Omental fat pad (tissue), 4 donors: ENCODE measurements around the gene BCAS2. TPM values are rescaled to one million over a fixed set of nuclear protein-coding genes. Genes with fewer than 3 reads are reported as not detected.

ENCODE experiments used
- ATAC-seq: fragments of 150-250 bp; one replicate; pipeline ENCODE4 v1.9.1; 2016; ENCODE audit warnings: mild to moderate bottlenecking, moderate library complexity; ENCODE audit not compliant: low FRiP score
- DNase-seq: peaks from one replicate; pipeline ENCODE4 v3.0.0-alpha.2; 2019; ENCODE audit warnings: low spot score
- total RNA-seq, 4 donors: library from RNA; depleted of rRNA; stranded (reverse); fragments of >200 nt; gene quantifications; one replicate each; pipeline ENCODE4 v1.1.0, GENCODE V29; 2016
- TF ChIP-seq, protein P1 (sequence below), 3 donors: fragments of 450-650 bp; IDR thresholded peaks; one replicate each; pipeline ENCODE4 v1.5.1; 2016 to 2017; ENCODE audit warnings: antibody characterized with exemption in 3 of 3, mild to moderate bottlenecking in 3 of 3, moderate library complexity in 2 of 3

Gene BCAS2
- 10 to 100 TPM; 32.3 to 54.3 (median 35.6) TPM for total RNA-seq

DNA sequence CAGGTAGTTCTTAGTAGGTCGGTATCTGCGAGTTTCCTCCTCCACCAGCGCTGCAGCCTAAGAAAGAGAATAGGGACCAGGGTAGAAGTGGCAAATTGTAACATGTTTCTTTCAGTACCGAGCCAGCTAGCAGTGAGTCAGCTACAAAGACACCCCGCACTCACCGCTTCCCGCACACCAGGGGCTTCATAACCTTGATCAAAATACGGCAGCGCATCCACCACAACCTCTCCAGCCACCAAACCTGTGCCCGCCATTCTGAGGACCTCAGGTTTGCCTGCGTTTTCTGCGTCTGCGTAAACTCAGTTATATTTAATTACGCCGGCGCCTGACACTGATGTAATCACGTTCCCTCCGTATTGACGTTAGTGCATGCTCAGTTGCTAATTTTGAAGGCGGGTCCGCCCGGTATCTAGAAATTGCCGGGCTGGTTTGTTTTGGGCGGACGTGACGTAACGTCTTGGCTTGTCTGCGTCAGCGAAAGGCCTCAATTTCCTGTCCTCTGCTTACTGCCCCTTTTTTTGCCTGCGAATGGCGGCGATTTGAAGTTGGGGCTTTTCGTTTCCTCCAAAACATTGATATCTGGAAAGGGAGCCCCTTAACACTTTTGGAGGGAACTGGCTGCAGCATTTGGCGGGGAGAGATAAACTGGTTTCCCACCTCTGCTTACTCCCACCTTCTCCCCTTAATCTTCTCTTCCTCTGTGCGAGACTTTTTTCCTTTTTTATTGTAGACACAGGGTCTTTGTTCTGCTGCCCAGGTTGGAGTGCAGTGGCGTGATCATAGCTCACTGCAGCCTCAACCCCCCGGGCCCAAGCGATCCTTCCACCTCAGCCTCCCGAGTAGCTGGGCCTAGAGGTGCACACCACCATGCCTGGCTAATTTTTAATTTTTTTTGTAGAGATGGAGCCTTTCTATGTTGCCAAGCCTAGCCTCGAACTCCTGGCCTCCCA is at the start of gene BCAS2:
BCAS2 (minus strand) TSS at position 281 of the 953 bp plus-strand sequence; CDS start at position 257, 24 bp downstream.
- DNase-seq (peak; percentile 90), ATAC-seq (peak; percentile 98)
- TF ChIP-seq, protein P1, sequence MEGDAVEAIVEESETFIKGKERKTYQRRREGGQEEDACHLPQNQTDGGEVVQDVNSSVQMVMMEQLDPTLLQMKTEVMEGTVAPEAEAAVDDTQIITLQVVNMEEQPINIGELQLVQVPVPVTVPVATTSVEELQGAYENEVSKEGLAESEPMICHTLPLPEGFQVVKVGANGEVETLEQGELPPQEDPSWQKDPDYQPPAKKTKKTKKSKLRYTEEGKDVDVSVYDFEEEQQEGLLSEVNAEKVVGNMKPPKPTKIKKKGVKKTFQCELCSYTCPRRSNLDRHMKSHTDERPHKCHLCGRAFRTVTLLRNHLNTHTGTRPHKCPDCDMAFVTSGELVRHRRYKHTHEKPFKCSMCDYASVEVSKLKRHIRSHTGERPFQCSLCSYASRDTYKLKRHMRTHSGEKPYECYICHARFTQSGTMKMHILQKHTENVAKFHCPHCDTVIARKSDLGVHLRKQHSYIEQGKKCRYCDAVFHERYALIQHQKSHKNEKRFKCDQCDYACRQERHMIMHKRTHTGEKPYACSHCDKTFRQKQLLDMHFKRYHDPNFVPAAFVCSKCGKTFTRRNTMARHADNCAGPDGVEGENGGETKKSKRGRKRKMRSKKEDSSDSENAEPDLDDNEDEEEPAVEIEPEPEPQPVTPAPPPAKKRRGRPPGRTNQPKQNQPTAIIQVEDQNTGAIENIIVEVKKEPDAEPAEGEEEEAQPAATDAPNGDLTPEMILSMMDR (IDR thresholded peaks at IDR 0.05), result no peak

DNA sequence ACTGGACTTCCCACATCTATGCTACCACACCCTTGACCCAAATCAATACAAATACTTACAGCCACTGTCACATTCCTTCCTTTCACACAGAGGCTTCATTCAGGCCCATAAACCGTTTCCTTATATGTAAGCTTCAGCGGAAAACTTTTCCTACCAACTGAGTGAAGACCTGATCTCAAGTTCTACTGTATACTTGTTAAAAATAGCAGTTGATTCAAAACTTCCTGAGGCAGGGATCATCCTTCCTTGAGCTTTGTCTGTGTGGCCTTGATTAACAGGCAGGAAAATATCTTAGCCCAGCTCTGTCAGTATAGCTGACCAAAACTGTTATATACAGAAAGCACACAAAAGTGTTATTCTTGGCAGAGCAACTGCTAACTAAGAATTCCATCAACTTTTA is 45.7 kb upstream of the BCAS2 start:
- no peak for DNase-seq
- TF ChIP-seq, protein P1 (IDR thresholded peaks at IDR 0.05), result no peak

DNA sequence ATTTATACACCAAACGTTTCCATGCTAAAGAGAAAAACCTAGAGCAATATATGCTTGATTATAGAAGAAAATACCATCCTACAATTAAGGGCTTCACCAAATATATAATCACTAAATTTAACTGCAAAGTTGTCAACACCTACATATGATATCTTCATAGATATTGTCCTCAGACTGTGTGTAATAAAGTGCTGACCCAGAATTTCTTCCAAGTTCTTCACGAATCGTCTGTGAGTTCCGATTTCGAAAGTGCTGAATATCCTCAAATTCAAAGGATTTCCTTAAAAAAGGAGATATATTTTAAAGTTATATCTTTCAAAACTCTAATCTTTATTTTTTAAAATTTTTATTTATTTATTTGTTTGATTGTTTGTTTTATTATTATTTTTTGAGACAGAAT is 41.9 kb upstream of the BCAS2 start:
- DNase-seq (no peak), ATAC-seq (no peak)
- TF ChIP-seq, protein P1 (IDR thresholded peaks at IDR 0.05), result no peak

More for the DNA sequence above, 45.7 kb upstream of the BCAS2 start:
- ATAC-seq, result no peak

DNA sequence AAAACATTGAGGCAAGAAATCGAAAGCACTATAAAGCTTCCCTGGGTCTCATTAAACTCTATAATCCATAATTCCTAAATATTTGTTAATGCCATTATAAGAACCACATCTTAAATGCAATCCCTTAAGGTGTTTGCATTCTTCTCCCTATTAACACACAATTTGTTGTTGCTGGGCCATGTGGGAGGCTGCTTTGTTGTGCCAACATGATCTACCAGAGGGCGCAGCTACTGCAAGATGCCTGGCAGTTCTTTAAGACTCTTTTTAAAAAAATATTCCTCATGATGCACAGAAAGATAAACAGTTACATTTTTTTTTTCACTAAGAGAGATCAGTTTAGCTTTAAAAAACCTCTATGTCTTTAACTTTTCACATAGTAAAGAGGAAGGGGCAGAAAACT is 39.0 kb upstream of the BCAS2 start:
- ATAC-seq, result no peak
- no peak for DNase-seq
- TF ChIP-seq, protein P1 (IDR thresholded peaks at IDR 0.05), result no peak

DNA sequence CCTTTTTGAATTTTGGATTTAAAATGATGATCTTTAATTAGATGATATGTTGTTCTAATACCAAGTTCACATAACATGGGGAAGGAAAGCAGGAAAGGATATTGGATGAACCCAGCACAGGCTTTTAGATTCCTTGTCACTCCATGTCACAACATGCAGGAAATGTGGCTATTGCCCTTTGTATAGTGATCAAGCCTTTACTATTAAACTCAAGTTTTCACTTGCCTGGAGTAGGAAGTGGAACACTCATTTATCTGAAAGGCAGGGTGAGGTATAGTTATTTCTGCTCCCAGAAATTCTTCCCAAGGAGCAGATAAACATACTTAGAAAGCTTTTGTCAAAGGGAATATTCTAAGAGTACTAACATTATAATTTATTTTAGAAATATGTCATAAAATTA is 37.2 kb upstream of the BCAS2 start:
- TF ChIP-seq, protein P1 (IDR thresholded peaks at IDR 0.05), result no peak
- DNase-seq (no peak), ATAC-seq (no peak)

DNA sequence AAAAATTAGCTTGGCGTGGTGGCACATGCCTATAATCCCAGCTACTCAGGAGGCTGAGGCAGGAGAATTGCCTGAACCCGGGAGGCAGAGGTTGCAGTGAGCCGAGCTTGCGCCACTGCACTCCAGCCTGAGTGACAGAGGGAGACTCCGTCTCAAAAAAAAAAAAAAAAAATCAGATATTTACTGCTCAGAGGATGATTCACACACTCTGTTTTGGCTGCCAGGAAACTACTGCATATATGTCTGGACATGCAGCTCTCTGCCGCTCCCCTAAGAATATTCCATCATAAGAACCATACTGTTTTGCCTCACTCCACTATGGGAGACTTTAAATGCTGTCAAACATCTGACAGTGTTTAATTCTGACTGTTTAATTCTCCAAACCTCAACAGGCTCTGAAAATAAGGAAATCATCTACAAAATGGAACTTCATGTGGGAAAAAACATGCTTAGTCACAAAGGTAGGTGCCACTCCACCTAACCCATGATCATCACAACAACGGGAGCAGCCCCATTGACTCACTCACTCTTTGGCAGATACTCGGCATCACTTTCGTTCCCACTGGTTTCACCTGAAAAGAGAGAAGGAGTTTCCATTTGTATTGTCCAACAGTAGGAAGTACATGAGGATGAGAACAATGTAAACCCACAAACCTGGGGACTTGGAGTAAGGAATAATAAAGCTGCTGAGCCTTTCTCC is 29.3 kb upstream of the BCAS2 start:
- ATAC-seq (no peak), DNase-seq (no peak)
- TF ChIP-seq, protein P1 (IDR thresholded peaks at IDR 0.05), result no peak
